Transverse colon (tissue), 4 donors: Measurements from ENCODE around the gene SIGLEC15. TPM values are rescaled to one million over a fixed set of nuclear protein-coding genes. Genes with fewer than 3 reads are reported as not detected.

ENCODE experiments used
- DNase-seq: peaks from one replicate; pipeline ENCODE4 v3.0.0-alpha.2; 2019
- H3K27ac ChIP-seq, 4 donors: fragments of 200-600 bp; sonication (generic); 2 replicates each; pipeline ENCODE4 v1.5.1; 2016 to 2018; ENCODE audit warnings: inconsistent platforms in 4 of 4
- H3K27me3 ChIP-seq: fragments of 200-600 bp; sonication (generic); 2 replicates; pipeline ENCODE4 v1.5.1; 2017; ENCODE audit warnings: inconsistent platforms
- H3K36me3 ChIP-seq, 4 donors: fragments of 200-600 bp; sonication (generic); 2 replicates each; pipeline ENCODE4 v1.5.1; 2017 to 2019; ENCODE audit warnings: inconsistent platforms in 4 of 4
- H3K4me1 ChIP-seq, 4 donors: fragments of 200-600 bp; sonication (generic); 2 replicates each; pipeline ENCODE4 v1.5.1; 2017 to 2020; ENCODE audit warnings: inconsistent platforms in 4 of 4
- H3K4me3 ChIP-seq, 4 donors: fragments of 200-600 bp; sonication (generic); 1 replicate in 1 of 4; 2 replicates in 3 of 4; pipeline versions ENCODE4 v1.5.1 to v1.6.1; 2017 to 2019; ENCODE audit warnings: inconsistent platforms in 4 of 4
- H3K9me3 ChIP-seq, 2 donors: fragments of 200-600 bp; sonication (generic); 2 replicates each; pipeline ENCODE4 v1.5.1; 2017 to 2019; ENCODE audit warnings: inconsistent platforms in 2 of 2
- EP300 ChIP-seq: sonication (generic); formaldehyde crosslinking; IDR thresholded peaks from one replicate; pipeline ENCODE4 v1.6.1; 2017; ENCODE audit warnings: antibody characterized with exemption, low read depth
- POLR2A ChIP-seq: fragments of 450-650 bp; IDR thresholded peaks from one replicate; pipeline ENCODE4 v1.6.1; 2016; ENCODE audit warnings: antibody characterized with exemption, mild to moderate bottlenecking, moderate library complexity
- POLR2AphosphoS5 ChIP-seq, 3 donors: sonication (generic); formaldehyde crosslinking; IDR thresholded peaks; one replicate each; pipeline ENCODE4 v1.6.1; 2016; ENCODE audit warnings: antibody characterized with exemption in 3 of 3
- WGBS, 2 donors: methylation state at CpG; one replicate each; pipeline ENCODE4 v1.1.5; 2018; ENCODE audit warnings: low coverage in 1 of 2; 5-methylcytosine and 5-hydroxymethylcytosine counted together
- in situ Hi-C, 4 donors: fragments of 200-750 bp; cut with MboI; loops; one replicate each; pipeline versions ENCODE4 v1.15.0 to v1.15.1; 2017; ENCODE audit warnings: low sequenced_read_pairs in 3 of 4, low pct_ligation_motif_present in 1 of 4, low pct_unique_long_range_greater_than_20kb in 1 of 4
- intact Hi-C: fragments of 100-400 bp; cut with DNase I; formaldehyde crosslinking; loops from one replicate; pipeline ENCODE4 v1.15.1; 2023; ENCODE audit warnings: low total_unique reads
- small RNA-seq, 4 donors: library from RNA; depleted of rRNA; stranded (forward); fragments of <200 nt; gene quantifications; one replicate each; pipeline ENCODE3, GENCODE V24; 2016
- total RNA-seq, 4 donors: library from RNA; depleted of rRNA; stranded (reverse); fragments of >200 nt; gene quantifications; one replicate each; pipeline ENCODE4 v1.1.0, GENCODE V29; 2016
- TF ChIP-seq, protein P1 (sequence below), 5 experiments: fragments of 200-600 bp in 3 of 5; fragments of 450-650 bp in 2 of 5; sonication (generic) in 3 of 5; IDR thresholded peaks; 1 replicate in 2 of 5; 2 replicates in 3 of 5; pipeline ENCODE4 v1.5.1; 2016 to 2017; ENCODE audit warnings: antibody characterized with exemption in 5 of 5, inconsistent platforms in 3 of 5, mild to moderate bottlenecking in 2 of 5, moderate library complexity in 1 of 5

SIGLEC15 gene
- total RNA-seq, 4 donors from 2014 or later, result not detected

GRCh38 chr18:45889419-45890064, 64.1 kb downstream of the SIGLEC15 start:
- H3K27me3 ChIP-seq, result no peaks in the 10 kb centered on the region
- TF ChIP-seq POLR2AphosphoS5 (IDR thresholded peaks at IDR 0.05), result no peak
- no peaks in the 10 kb centered on the region for H3K4me1 ChIP-seq
- no peak overlapping the region for H3K4me3 ChIP-seq
- no peak for DNase-seq
- intact Hi-C loops (no loop called here), in situ Hi-C loops (loop anchor here in 1 of 4 donors (25.0 kb wide), 1 partner anchor 227 kb away; no protein-coding TSS in a partner anchor)
- H3K9me3 ChIP-seq, result no peaks in the 10 kb centered on the region
- H3K36me3 ChIP-seq, result peaks cover 0 to 22% (median 11%) of the 10 kb centered on the region in 4 donors
- 91 to 100% methylated on average over 1 to 3 of the region's 3 CpGs for WGBS, 2 donors
- H3K27ac ChIP-seq, result no peak overlapping the region

DNA sequence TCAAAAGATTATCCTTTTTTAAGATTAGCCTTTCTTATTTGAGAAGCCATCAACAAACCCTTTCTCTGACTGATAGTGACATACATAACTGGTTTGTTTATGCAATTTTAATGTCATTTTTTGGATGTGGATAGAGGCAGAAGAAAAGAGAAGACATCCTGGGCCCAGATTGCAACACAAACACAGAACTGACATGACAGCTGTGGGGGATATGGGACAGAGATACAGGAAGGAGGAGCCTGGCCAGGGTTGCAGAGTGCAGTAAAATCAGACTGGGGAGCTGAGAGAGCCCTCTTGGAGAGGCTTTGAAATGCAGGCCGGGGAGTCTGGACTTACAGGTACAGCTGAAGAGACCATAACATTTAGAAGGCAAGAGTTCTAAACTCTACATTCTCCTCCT, 65.1 kb downstream of the SIGLEC15 start:
- Histone ChIP-seq H3K9me3 (no peaks in the 10 kb centered on the region), H3K27ac (no peak overlapping the region), H3K4me1 (no peaks in the 10 kb centered on the region), H3K27me3 (no peaks in the 10 kb centered on the region), H3K4me3 (no peak overlapping the region), H3K36me3 (peaks cover 0 to 19% (median 8%) of the 10 kb centered on the region in 4 donors)
- WGBS, 2 donors, result 82 to 83% methylated on average over 1 of the region's 1 CpG
- DNase-seq, result peak; percentile 12
- TF ChIP-seq POLR2A (no peak), POLR2AphosphoS5 (IDR thresholded peaks at IDR 0.05) (no peak), EP300 (no peak)
- TF ChIP-seq, protein P1, sequence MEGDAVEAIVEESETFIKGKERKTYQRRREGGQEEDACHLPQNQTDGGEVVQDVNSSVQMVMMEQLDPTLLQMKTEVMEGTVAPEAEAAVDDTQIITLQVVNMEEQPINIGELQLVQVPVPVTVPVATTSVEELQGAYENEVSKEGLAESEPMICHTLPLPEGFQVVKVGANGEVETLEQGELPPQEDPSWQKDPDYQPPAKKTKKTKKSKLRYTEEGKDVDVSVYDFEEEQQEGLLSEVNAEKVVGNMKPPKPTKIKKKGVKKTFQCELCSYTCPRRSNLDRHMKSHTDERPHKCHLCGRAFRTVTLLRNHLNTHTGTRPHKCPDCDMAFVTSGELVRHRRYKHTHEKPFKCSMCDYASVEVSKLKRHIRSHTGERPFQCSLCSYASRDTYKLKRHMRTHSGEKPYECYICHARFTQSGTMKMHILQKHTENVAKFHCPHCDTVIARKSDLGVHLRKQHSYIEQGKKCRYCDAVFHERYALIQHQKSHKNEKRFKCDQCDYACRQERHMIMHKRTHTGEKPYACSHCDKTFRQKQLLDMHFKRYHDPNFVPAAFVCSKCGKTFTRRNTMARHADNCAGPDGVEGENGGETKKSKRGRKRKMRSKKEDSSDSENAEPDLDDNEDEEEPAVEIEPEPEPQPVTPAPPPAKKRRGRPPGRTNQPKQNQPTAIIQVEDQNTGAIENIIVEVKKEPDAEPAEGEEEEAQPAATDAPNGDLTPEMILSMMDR (IDR thresholded peaks at IDR 0.05), result no peak
- intact Hi-C loops (no loop called here), in situ Hi-C loops (loop anchor here in 1 of 4 donors (25.0 kb wide), 1 partner anchor 228 kb away; no protein-coding TSS in a partner anchor)

GRCh38 chr18:45891806-45892205, 66.3 kb downstream of the SIGLEC15 start:
- H3K27ac ChIP-seq, result no peak overlapping the region
- H3K27me3 ChIP-seq, result no peaks in the 10 kb centered on the region
- in situ Hi-C loops (loop anchor here in 1 of 4 donors (25.0 kb wide), 1 partner anchor 230 kb away; no protein-coding TSS in a partner anchor), intact Hi-C loops (no loop called here)
- TF ChIP-seq POLR2AphosphoS5 (IDR thresholded peaks at IDR 0.05), result no peak
- no peaks in the 10 kb centered on the region for H3K4me1 ChIP-seq
- H3K4me3 ChIP-seq, result no peak overlapping the region
- WGBS, 2 donors, result 91 to 100% methylated on average over 1 to 2 of the region's 2 CpGs
- no peaks in the 10 kb centered on the region for H3K9me3 ChIP-seq
- no peak for DNase-seq
- peaks cover 0 to 18% (median 9%) of the 10 kb centered on the region in 4 donors for H3K36me3 ChIP-seq

Small RNA genes within 50 kb of the gene (small RNA-seq; reads per million reads assigned to genes)
- gene AC087685.1, result 0 reads per million in 4 donors

Other genes with a start within 250 kb of the SIGLEC15 start
- not detected for gene SLC14A2, start 210.2 kb upstream of the SIGLEC15 start, total RNA-seq
- gene SLC14A1, start 101.5 kb upstream of the SIGLEC15 start, total RNA-seq, result 1 to 10 TPM in 1 of 4 donors, under 1 TPM in 2, not detected in 1; 0.75 to 2.9 (median 0.95) TPM
- gene EPG5, start 141.7 kb downstream of the SIGLEC15 start, total RNA-seq, result 10 to 100 TPM; 24.3 to 42.2 (median 35.6) TPM
- gene PSTPIP2, start 246.6 kb downstream of the SIGLEC15 start, total RNA-seq, result 10 to 100 TPM in 2 of 4 donors, 1 to 10 TPM in 2; 2.6 to 21.9 (median 8.7) TPM